ENCODE measurements around the gene AAK1.

Gene AAK1

DNA sequence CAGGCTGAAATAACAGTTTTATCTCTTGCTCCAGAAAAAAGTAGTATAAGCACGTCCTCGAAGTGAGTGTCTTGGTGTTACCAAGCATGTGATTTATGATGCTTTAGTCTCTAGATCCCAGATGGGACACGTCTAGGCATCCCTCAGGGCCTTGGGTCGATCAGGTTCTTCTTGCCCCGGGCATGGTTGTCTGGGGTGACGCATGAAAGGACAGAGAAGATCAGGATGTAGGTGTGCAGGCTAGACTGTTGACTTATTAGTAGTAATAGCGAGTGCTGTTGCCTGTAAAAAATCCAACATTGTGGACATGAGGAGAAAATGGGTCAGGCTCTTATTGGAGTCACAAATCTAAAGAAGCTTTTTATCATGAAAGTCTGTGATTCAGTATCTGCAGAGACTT, 112.4 kb downstream of the AAK1 start:
- Histone ChIP-seq H3K9me3 (ENCODE audit: insufficient read depth, low read length) (no peaks in the 10 kb centered on the region), H3K9ac (ENCODE audit: insufficient read length, low read depth) (no peak overlapping the region), H3K27me3 (ENCODE audit: insufficient read depth, insufficient read length) (no peaks in the 10 kb centered on the region), H3K36me3 (ENCODE audit: insufficient read depth, insufficient read length, low read length) (peaks cover 51% of the 10 kb centered on the region), H3K4me1 (ENCODE audit: insufficient read depth, insufficient read length) (no peaks in the 10 kb centered on the region), H3K4me3 (ENCODE audit: insufficient read length, low read depth) (no peak overlapping the region)
- TF ChIP-seq SUZ12 (IDR thresholded peaks at IDR 0.05; ENCODE audit: extremely low read depth, insufficient read depth, insufficient read length) (no peak), ZNF274 (IDR thresholded peaks at IDR 0.05; ENCODE audit: low read depth, low read length) (no peak), YY1 (IDR thresholded peaks at IDR 0.05; ENCODE audit: insufficient read depth, insufficient read length) (no peak)
- DNase-seq (ENCODE audit: low read depth, low spot score) = no peak

DNA sequence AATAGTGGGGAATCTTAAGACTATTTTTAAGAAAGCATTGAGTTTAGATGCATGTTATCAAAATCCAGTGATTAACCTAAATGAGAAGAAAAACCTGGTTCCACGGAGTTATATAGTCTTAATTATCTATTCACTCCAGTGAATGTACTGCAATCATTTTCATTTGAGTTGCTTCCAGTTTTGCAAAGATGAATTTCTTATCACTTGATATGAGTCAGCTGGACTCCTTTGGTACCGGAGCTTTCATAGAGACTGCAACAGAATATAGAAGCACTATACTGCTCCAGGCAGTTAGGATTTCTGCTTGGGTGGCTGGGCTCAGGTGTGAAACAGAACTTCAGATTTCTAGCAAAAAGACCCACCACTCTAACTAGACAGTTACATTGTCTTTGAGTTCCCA, 114.1 kb downstream of the AAK1 start:
- TF ChIP-seq SUZ12 (IDR thresholded peaks at IDR 0.05; ENCODE audit: extremely low read depth, insufficient read depth, insufficient read length) = no peak
- TF ChIP-seq YY1 (IDR thresholded peaks at IDR 0.05; ENCODE audit: insufficient read depth, insufficient read length) = no peak
- no peak for TF ChIP-seq ZNF274 (IDR thresholded peaks at IDR 0.05; ENCODE audit: low read depth, low read length)
- Histone ChIP-seq H3K27me3 (ENCODE audit: insufficient read depth, insufficient read length) (no peaks in the 10 kb centered on the region), H3K36me3 (ENCODE audit: insufficient read depth, insufficient read length, low read length) (peaks cover 55% of the 10 kb centered on the region), H3K4me1 (ENCODE audit: insufficient read depth, insufficient read length) (no peaks in the 10 kb centered on the region), H3K9ac (ENCODE audit: insufficient read length, low read depth) (no peak overlapping the region), H3K4me3 (ENCODE audit: insufficient read length, low read depth) (no peak overlapping the region), H3K9me3 (ENCODE audit: insufficient read depth, low read length) (no peaks in the 10 kb centered on the region)
- DNase-seq (ENCODE audit: low read depth, low spot score) = no peak

DNA sequence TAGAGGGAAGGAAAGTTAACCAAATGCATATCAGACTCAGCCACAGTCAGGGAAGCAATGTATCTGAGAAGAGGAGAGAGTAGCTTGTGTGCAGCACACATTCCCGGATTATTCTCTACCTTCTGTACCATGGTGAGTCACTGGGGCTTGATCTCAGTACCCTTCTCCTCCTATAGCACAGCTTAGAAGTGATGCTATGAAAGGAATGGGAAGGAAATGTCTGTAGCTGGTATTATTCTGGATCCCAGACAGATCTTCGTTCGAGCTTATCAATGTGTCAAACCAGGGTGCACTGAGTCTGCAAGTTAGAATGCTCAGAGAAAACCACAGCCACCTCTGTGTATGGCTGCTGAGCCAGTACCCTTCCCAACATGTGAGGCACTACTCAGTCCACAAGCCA, 118.3 kb downstream of the AAK1 start:
- Histone ChIP-seq H3K27me3 (ENCODE audit: insufficient read depth, insufficient read length) (no peaks in the 10 kb centered on the region), H3K4me3 (ENCODE audit: insufficient read length, low read depth) (no peak overlapping the region), H3K9me3 (ENCODE audit: insufficient read depth, low read length) (no peaks in the 10 kb centered on the region), H3K4me1 (ENCODE audit: insufficient read depth, insufficient read length) (peaks cover 1% of the 10 kb centered on the region), H3K9ac (ENCODE audit: insufficient read length, low read depth) (no peak overlapping the region), H3K36me3 (ENCODE audit: insufficient read depth, insufficient read length, low read length) (peaks cover 60% of the 10 kb centered on the region)
- no peak for TF ChIP-seq ZNF274 (IDR thresholded peaks at IDR 0.05; ENCODE audit: low read depth, low read length)
- TF ChIP-seq YY1 (IDR thresholded peaks at IDR 0.05; ENCODE audit: insufficient read depth, insufficient read length) = no peak
- TF ChIP-seq SUZ12 (IDR thresholded peaks at IDR 0.05; ENCODE audit: extremely low read depth, insufficient read depth, insufficient read length) = no peak
- DNase-seq (ENCODE audit: low read depth, low spot score) = no peak

DNA sequence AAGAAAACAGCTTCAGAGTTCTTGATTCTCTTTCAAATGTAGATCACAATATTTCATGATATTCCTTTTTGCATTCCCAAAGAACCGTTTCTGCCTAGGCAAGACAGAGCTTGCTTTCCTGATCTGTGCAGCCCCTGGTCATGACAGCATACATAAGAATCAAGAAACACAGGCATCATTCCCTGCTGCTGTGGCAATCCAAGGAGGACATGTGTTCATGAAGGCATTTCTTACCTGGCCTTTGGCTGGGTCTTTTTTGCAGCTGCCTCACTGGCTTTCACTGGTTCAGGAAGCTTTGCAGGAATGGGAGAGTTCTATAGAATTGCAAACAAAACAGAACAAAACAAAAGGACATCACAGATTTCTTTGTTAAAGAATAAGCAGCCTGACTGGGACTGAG, 118.7 kb downstream of the AAK1 start:
- Histone ChIP-seq H3K36me3 (ENCODE audit: insufficient read depth, insufficient read length, low read length) (peaks cover 63% of the 10 kb centered on the region), H3K4me3 (ENCODE audit: insufficient read length, low read depth) (no peak overlapping the region)
- DNase-seq (ENCODE audit: low read depth, low spot score) = peak; percentile 18

DNA sequence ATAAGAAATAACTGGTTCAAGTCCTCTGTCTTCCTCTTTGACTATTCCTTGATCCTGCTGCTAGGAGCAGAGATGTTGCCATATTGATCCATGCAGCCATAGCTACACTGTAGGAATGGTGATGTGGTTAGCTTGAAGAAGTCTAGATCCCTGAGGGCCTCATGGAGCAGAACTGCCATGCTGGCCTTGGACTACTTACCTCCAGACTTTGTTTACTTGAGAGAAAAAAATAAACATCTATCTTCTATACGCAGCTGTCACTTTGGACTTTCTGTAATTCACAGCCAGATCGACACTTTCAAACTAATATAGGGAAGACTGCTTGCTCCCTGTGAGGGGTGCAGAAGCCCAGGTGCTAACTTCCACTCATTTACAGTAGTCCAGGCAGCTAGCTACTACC, 121.8 kb downstream of the AAK1 start:
- H3K36me3 ChIP-seq (ENCODE audit: insufficient read depth, insufficient read length, low read length) = peaks cover 73% of the 10 kb centered on the region
- DNase-seq (ENCODE audit: low read depth, low spot score) = no peak
- H3K9me3 ChIP-seq (ENCODE audit: insufficient read depth, low read length) = no peaks in the 10 kb centered on the region
- TF ChIP-seq SUZ12 (IDR thresholded peaks at IDR 0.05; ENCODE audit: extremely low read depth, insufficient read depth, insufficient read length) (no peak), ZNF274 (IDR thresholded peaks at IDR 0.05; ENCODE audit: low read depth, low read length) (no peak), YY1 (IDR thresholded peaks at IDR 0.05; ENCODE audit: insufficient read depth, insufficient read length) (no peak)
- H3K27me3 ChIP-seq (ENCODE audit: insufficient read depth, insufficient read length) = no peaks in the 10 kb centered on the region
- H3K4me3 ChIP-seq (ENCODE audit: insufficient read length, low read depth) = no peak overlapping the region
- H3K9ac ChIP-seq (ENCODE audit: insufficient read length, low read depth) = no peak overlapping the region
- H3K4me1 ChIP-seq (ENCODE audit: insufficient read depth, insufficient read length) = peaks cover 1% of the 10 kb centered on the region

More for the DNA sequence above, 118.7 kb downstream of the AAK1 start:
- no peak for TF ChIP-seq SUZ12 (IDR thresholded peaks at IDR 0.05; ENCODE audit: extremely low read depth, insufficient read depth, insufficient read length)
- TF ChIP-seq ZNF274 (IDR thresholded peaks at IDR 0.05; ENCODE audit: low read depth, low read length) = no peak
- no peak for TF ChIP-seq YY1 (IDR thresholded peaks at IDR 0.05; ENCODE audit: insufficient read depth, insufficient read length)
- no peaks in the 10 kb centered on the region for H3K9me3 ChIP-seq (ENCODE audit: insufficient read depth, low read length)
- no peaks in the 10 kb centered on the region for H3K27me3 ChIP-seq (ENCODE audit: insufficient read depth, insufficient read length)
- H3K4me1 ChIP-seq (ENCODE audit: insufficient read depth, insufficient read length) = peaks cover 1% of the 10 kb centered on the region
- no peak overlapping the region for H3K9ac ChIP-seq (ENCODE audit: insufficient read length, low read depth)

DNA sequence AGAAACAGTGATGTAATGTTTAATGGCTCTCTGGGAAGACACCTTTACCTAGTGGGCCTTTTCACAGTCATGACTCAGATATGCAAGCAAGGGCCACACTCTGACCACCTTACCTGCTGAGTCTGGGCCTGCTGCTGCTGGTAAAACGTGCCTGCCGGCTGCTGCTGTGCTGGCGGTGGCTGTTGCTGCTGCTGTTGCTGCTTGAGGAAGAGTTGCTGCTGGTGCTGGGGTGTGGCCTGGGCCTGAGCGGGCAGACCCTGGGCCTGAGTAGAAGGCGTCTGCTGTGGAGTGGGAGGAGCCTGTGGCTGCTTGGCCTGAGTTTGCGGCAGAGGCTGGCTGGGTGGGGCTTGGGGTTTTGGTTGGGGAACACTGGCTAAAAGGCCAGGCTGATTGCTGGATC, 124.7 kb downstream of the AAK1 start:
- peak overlapping the region; percentile 24 for H3K9ac ChIP-seq (ENCODE audit: insufficient read length, low read depth)
- H3K27me3 ChIP-seq (ENCODE audit: insufficient read depth, insufficient read length) = no peaks in the 10 kb centered on the region
- H3K4me1 ChIP-seq (ENCODE audit: insufficient read depth, insufficient read length) = peaks cover 5% of the 10 kb centered on the region
- TF ChIP-seq YY1 (IDR thresholded peaks at IDR 0.05; ENCODE audit: insufficient read depth, insufficient read length) (no peak), SUZ12 (IDR thresholded peaks at IDR 0.05; ENCODE audit: extremely low read depth, insufficient read depth, insufficient read length) (no peak), ZNF274 (IDR thresholded peaks at IDR 0.05; ENCODE audit: low read depth, low read length) (no peak)
- peaks cover 59% of the 10 kb centered on the region for H3K36me3 ChIP-seq (ENCODE audit: insufficient read depth, insufficient read length, low read length)
- H3K9me3 ChIP-seq (ENCODE audit: insufficient read depth, low read length) = no peaks in the 10 kb centered on the region
- DNase-seq (ENCODE audit: low read depth, low spot score) = no peak
- no peak overlapping the region for H3K4me3 ChIP-seq (ENCODE audit: insufficient read length, low read depth)

DNA sequence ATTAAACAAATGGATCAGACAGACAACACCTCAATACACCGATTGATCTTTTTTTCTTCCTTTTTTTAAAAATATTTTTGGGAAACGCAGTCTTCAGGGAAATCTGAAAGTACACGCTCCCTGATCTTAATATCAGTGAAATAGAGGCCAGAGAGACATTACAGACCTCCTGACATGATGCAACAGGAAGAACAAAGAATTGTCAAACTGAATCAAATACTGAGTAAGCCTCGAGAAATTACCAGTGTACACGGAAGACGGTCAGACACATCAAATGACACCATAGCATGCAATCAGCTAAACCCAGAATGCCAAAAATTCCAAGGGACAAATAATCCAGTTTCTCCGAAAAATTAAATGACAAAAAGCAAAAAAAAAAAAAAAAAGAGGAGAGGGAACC, 126.1 kb downstream of the AAK1 start:
- Histone ChIP-seq H3K9ac (ENCODE audit: insufficient read length, low read depth) (no peak overlapping the region), H3K27me3 (ENCODE audit: insufficient read depth, insufficient read length) (no peaks in the 10 kb centered on the region), H3K4me1 (ENCODE audit: insufficient read depth, insufficient read length) (peaks cover 5% of the 10 kb centered on the region), H3K4me3 (ENCODE audit: insufficient read length, low read depth) (no peak overlapping the region), H3K36me3 (ENCODE audit: insufficient read depth, insufficient read length, low read length) (peaks cover 60% of the 10 kb centered on the region), H3K9me3 (ENCODE audit: insufficient read depth, low read length) (no peaks in the 10 kb centered on the region)
- TF ChIP-seq YY1 (IDR thresholded peaks at IDR 0.05; ENCODE audit: insufficient read depth, insufficient read length) (no peak), SUZ12 (IDR thresholded peaks at IDR 0.05; ENCODE audit: extremely low read depth, insufficient read depth, insufficient read length) (no peak), ZNF274 (IDR thresholded peaks at IDR 0.05; ENCODE audit: low read depth, low read length) (no peak)
- no peak for DNase-seq (ENCODE audit: low read depth, low spot score)

Data from NT2/D1 (cell line).